NOMO-1 (cell line): ENCODE measurements around the gene NFASC.

Experiments used
- DNase-seq, 2 experiments: peaks; one replicate each; lab custom pipeline; 2025; ENCODE audit not compliant: unreplicated experiment in 2 of 2; lab: John Stamatoyannopoulos, UW

NFASC gene

GRCh38 chr1:204870160-204870912 is at the start of gene NFASC:
Gene NFASC (plus strand): TSS chr1:204870862. CDS start chr1:204944316, 73,454 bp downstream.
- no peak for DNase-seq

GRCh38 chr1:204821476-204821875 is 49.2 kb upstream of the NFASC start:
- DNase-seq: no peak

DNA sequence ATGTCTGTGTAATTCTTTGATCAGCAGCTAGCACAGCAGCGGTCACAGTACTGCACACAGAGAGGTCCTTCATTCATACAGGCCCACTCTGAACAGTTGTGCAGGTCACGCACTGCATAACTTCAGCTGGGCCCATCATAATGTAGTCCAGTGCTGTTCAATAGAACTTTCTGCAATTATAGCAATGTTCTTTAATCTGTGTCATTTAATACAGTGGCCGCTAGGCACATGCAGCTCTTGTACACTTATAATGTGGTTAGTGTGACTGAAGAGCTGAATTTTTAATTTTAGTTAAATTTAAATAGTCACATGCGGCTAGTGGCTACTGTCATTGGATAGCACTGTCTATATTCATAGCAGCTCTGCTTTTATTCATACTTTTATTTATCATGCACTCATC is 48.7 kb upstream of the NFASC start:
- DNase-seq: no peak

- no peak for DNase-seq
These were observed 43.7 kb upstream of the NFASC start for GRCh38 chr1:204826970-204827369.

GRCh38 chr1:204828352-204828850 is 42.3 kb upstream of the NFASC start:
- DNase-seq: peak in 1 of 2 experiments; percentile 6

DNA sequence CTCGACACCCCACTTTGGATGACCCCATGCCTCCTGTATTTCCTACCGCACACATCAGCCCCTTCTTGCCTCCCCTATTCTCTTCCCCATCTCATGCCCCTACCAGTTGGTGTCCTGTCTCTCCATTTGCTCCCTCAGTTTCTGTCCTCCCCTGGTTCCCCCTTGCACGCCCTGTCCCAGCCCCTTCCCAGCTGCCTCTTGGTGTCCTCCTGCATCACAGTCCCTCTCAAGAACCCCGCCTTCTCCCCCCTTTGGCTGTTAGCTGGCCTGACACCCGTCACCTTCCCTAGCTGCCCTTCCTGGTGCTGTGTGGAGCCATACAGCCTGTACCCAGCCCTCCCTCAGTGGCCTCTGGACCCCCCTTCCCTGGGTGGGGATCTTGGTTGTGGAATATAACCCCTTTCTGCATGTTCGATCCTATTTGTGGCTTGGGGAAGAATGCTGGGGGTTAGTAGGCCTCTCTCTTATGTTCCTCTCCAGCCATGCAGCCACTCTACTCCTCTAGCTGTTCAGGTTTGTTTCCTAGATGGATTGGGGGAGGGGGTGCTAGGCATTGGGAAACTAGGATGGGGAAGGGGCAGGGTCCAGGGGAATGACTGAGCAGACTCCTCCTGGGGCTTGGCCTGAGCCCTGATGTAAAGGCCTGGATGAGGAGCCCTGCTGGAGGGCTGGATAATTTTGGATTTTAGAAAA is 41.4 kb upstream of the NFASC start:
- DNase-seq: no peak

GRCh38 chr1:204830747-204831146 is 39.9 kb upstream of the NFASC start:
- no peak for DNase-seq

DNA sequence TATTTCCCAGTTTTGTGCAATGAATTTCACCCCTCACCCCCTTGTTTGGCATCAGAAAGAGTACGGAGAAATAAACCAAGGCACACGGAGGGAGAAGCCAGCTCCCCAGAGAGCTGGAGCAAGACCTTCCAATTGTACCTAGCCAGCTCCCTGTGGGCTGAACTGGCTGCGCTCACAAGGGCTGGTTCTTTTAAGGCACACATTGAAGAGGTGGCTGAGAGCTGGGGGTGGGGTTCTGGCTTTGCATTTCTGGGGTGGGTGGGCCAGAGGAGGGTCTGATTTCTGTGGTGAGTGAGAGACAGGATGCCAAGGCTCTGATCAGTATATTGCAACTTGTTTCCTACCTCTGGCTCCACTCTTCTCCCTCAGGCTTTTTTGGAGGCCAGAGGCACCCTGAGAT is 39.5 kb upstream of the NFASC start:
- no peak for DNase-seq

DNA sequence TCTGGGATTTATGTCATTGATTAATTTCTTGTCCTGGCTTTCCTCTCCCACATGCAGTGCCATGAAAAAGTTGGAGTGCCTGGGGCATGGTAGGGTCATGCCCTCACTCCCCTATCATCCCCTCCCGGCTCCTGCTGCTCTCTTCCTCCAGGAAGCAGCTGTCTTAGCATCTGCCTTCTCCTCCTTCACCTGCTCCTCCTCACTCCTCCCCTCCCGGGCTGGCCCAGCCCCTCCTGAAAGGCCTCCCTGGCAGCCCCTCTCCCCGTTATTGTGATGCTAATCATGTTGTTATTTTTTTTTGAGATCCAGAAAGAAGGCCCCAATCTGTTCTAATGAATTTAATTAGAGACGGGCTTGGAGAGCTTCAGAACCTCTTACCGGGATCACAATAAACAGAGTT is 36.3 kb upstream of the NFASC start:
- DNase-seq: no peak

- no peak for DNase-seq
These were observed 35.9 kb upstream of the NFASC start for GRCh38 chr1:204834752-204835151.

GRCh38 chr1:204835737-204836136 is 34.9 kb upstream of the NFASC start:
- no peak for DNase-seq

DNA sequence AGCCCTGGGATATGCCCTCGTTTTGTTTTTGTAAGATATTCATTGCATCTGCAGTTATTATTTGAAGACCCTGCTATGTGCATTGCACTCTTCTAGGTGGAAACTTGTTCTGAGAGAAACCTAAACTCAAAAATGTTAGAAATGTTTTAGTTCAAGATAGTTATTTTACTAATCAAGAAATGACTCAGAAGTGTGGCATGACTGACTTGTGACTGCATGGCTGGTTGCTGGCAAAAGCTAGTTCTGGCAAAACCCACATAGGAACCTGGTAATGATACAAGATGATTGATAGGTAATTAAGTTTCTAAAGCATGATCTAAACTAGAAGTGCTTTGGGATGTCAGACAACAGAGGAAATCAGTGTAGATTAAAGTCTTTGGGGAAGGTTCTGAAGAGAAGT is 33.8 kb upstream of the NFASC start:
- DNase-seq: no peak

DNA sequence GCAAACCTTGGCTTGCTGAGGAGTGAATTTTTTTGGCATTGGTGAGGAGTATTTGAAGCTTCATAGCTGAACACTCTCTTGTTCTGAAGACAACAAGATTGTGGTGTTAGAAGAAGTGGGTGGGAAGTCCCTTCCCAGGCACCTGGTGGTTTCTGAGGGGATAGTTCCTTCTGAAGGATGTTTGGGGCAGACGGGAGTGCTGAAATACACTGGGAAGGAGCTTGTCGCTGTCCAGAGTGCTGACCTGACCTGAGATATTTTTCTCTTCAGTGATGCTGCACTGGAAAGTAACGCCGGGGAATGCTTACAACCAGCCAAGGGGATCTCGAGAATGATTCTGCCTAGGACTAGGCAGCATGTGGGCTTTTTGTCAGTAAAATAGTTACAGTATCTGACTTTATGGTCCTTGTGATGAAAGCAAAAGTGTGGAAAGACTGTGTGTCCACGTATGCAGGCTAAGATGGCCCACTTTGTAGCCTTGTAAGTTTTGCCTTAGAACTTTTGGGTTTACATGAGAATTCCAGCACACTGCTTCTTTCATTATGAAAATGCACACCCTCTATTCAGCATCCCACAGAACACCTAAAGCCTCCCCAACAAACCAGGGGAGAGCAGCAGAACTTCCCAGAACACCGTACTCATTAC is 33.1 kb upstream of the NFASC start:
- peak in 1 of 2 experiments; percentile 2 for DNase-seq

- no peak for DNase-seq
These were observed 29.3 kb upstream of the NFASC start for GRCh38 chr1:204841316-204841715.

GRCh38 chr1:204841798-204842197 is 28.9 kb upstream of the NFASC start:
- DNase-seq: no peak

- no peak for DNase-seq
These were observed 28.3 kb upstream of the NFASC start for GRCh38 chr1:204842369-204842768.

DNA sequence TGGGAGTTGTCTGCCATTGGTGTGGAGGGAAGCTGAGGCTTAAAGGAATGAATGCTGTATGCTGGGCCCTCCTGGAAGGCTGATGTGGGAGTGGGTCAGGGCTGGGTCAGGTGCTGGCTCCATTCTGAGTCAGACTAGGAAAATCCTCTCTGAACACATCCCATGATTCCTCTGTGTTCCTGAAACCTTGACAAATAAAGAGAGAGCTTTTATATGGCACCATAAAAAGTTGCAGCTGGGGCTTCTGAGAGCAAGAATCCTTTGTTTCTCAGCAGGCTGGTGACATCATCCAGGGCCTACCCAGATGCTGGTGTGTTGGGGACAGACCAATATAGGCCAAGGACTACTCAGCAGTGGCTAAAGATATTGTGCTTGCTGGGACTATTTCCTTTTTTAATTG is 27.8 kb upstream of the NFASC start:
- no peak for DNase-seq

- no peak for DNase-seq
These were observed 24.1 kb upstream of the NFASC start for GRCh38 chr1:204846546-204846945.

DNA sequence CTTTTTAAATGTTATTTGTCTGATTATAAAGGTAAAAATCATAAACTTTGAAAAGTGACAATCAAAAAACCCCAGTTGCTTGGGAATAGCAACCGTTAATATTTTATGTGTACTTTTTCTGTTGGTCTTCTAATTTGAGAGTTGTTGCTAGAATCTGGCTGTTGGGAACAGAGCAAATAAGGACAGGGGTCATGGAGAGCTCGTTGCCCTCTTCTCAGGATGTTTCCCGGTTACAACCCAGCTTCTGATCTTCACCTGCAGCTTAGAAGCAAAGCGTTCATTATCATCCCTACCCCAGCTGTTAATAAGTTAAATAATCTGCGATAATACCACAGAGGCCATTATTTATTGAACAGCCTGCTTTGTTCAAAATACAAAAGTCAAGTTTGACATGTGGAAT is 22.1 kb upstream of the NFASC start:
- DNase-seq: no peak

GRCh38 chr1:204852854-204853253 is 17.8 kb upstream of the NFASC start:
- no peak for DNase-seq

DNA sequence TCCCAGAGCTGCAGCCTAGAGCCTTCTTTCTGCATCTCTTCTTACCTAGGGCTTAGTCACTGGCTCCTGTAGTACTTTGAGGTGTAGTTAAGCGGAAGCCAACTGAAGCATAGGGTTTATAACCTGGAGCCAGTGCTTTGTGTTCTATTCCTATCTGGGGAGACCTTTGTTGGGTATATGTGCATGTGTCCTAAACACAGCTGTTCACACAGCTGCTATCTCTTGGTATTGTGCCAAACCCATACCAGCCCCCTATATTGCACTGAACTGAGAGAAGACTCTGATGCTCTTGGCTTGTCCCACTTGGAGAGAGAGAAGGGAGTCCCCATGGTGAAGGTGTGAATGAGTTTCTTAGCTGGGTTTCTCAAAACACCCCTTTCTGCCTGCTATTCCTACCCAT is 17.2 kb upstream of the NFASC start:
- DNase-seq: no peak

GRCh38 chr1:204854286-204854685 is 16.4 kb upstream of the NFASC start:
- DNase-seq: no peak
